Suprapubic skin (tissue), 3 donors: Measurements from ENCODE around the gene R3HDM4.

Experiments used
- CTCF ChIP-seq, 2 donors: fragments of 200-600 bp in 1 of 2; fragments of 450-650 bp in 1 of 2; sonication (generic) in 1 of 2; IDR thresholded peaks; one replicate each; pipeline ENCODE4 v1.5.1; 2016 to 2019; ENCODE audit warnings: antibody characterized with exemption in 2 of 2, mild to moderate bottlenecking in 1 of 2, moderate library complexity in 1 of 2
- EP300 ChIP-seq: sonication (generic); formaldehyde crosslinking; IDR thresholded peaks from one replicate; pipeline ENCODE4 v1.6.1; 2017; ENCODE audit warnings: antibody characterized with exemption

DNA sequence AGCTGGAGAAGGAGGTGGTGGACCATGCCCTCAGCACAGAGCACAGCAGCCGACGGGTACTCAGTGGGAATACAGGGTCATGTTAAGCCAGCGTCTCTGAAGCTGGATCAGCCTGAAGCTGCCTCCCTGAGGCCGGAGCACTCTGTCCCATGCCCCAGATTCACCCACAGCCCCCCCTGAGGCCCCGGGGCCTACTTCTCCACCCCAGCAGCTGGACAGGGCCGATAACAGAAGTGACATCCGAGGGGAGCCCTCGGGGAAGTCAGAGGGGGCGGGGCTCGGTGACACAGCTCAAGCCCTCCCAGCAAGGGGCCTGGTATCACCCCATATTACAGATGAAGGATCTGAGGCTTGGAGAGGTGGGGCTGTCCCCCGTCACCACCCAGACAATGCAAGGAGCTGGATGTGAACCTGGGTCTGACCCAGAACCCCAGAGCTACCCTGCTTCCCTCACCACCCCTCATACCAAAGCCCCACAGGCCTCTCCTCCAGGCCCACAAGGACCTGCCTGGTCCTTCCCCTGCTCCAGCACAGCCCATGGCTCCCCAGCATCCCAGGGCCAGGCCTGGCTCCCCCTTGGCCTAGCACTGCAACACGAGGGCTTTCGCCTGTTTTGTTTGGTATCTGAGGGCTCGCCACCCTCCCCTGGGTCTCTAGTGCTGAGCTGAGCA lies 5.7 kb downstream of the R3HDM4 start:
- TF ChIP-seq CTCF (IDR thresholded peaks at IDR 0.05) = no peak
- no peak for TF ChIP-seq EP300
